H1 (cell line): Measurements from ENCODE around the gene COX19. TPM values are rescaled to one million over a fixed set of nuclear protein-coding genes. Genes with fewer than 3 reads are reported as not detected.

Experiments
- BACH1 ChIP-seq: IDR thresholded peaks from 2 replicates; pipeline ENCODE4 v1.6.1; 2012; ENCODE audit warnings: low read length, improper control_type of control experiment
- CHD1 ChIP-seq: IDR thresholded peaks from 2 replicates; pipeline ENCODE4 v1.6.1; 2012; ENCODE audit warnings: low read depth, low read length, improper control_type of control experiment
- CHD7 ChIP-seq: fragments of 300-600 bp; sonication (generic); IDR thresholded peaks from 2 replicates; pipeline ENCODE4 v1.7.1; 2012; ENCODE audit warnings: low read length, moderate library complexity, mild to moderate bottlenecking, inconsistent platforms; ENCODE audit not compliant: insufficient replicate concordance
- EP300 ChIP-seq, 2 experiments: IDR thresholded peaks; 1 replicate in 1 of 2; 2 replicates in 1 of 2; pipeline ENCODE4 v1.6.1; 2011 to 2012; ENCODE audit warnings: low read depth in 2 of 2, low read length in 2 of 2, mild to moderate bottlenecking in 2 of 2, borderline replicate concordance in 1 of 2, inconsistent platforms in 1 of 2, moderate library complexity in 1 of 2
- GABPA ChIP-seq: IDR thresholded peaks from 2 replicates; pipeline ENCODE4 v1.6.1; 2011; ENCODE audit warnings: mild to moderate bottlenecking, low read length, moderate library complexity, borderline replicate concordance; ENCODE audit not compliant: insufficient read depth
- MAFK ChIP-seq: IDR thresholded peaks from 2 replicates; pipeline ENCODE4 v1.6.1; 2012; ENCODE audit warnings: low read depth, mild to moderate bottlenecking, improper control_type of control experiment, low read length
- RAD21 ChIP-seq, 2 experiments: IDR thresholded peaks in 1 of 2; conservative IDR thresholded peaks in 1 of 2; 2 replicates each; pipeline ENCODE4 v1.6.1; 2011; ENCODE audit warnings: low read depth in 2 of 2, low read length in 2 of 2, improper control_type of control experiment in 1 of 2, inconsistent platforms in 1 of 2, mild to moderate bottlenecking in 1 of 2, moderate library complexity in 1 of 2
- RFX5 ChIP-seq: IDR thresholded peaks from 2 replicates; pipeline ENCODE4 v1.6.1; 2011; ENCODE audit warnings: low read depth, low read length, improper control_type of control experiment, borderline replicate concordance
- SUZ12 ChIP-seq: fragments of 200-600 bp; sonication (generic); IDR thresholded peaks from 2 replicates; pipeline ENCODE4 v1.6.1; 2012; ENCODE audit warnings: mild to moderate bottlenecking, inconsistent platforms, low read length, moderate library complexity, mixed read lengths
- TBP ChIP-seq: IDR thresholded peaks from 2 replicates; pipeline ENCODE4 v1.6.1; 2011; ENCODE audit warnings: low read depth, low read length, improper control_type of control experiment
- TEAD4 ChIP-seq: IDR thresholded peaks from 2 replicates; pipeline ENCODE4 v1.6.1; 2012; ENCODE audit warnings: low read depth, low read length, inconsistent platforms, mixed read lengths
- ZNF274 ChIP-seq: IDR thresholded peaks from 2 replicates; pipeline ENCODE4 v1.7.0; 2012; ENCODE audit warnings: low read length, borderline replicate concordance; ENCODE audit errors: extremely low read depth
- polyA plus RNA-seq, 7 experiments: library from polyadenylated mRNA; depleted of rRNA in 3 of 7; stranded (reverse) in 5 of 7; unstranded in 2 of 7; fragments of >200 nt in 5 of 7; fragments of 200-250 nt in 2 of 7; gene quantifications; 1 replicate in 5 of 7; 2 replicates in 1 of 7; 4 replicates in 1 of 7; pipeline versions ENCODE4 v1.2.1 to v1.2.3, GENCODE V29; 2011 to 2013; ENCODE audit warnings: missing spikeins in 2 of 7, mixed read lengths in 2 of 7
- total RNA-seq: library from RNA; stranded (reverse); fragmentation: NEBNext Ultra II Directional; extraction: Animal tissue kit (Norgen Biotek cat#: 25700); gene quantifications from 2 replicates; pipeline ENCODE4 v1.2.1, GENCODE V29; 2021

Gene COX19
- total and polyA plus RNA-seq, 2 of the 8 experiments (the other 6 are each of a cell fraction or from before 2014, with no cell fraction given), result 3.9 to 7.9 TPM

GRCh38 chr7:959271-959670 lies 16.1 kb downstream of the COX19 start (continued):
- TF ChIP-seq CHD7 (no peak), BACH1 (no peak), SUZ12 (no peak), TBP (no peak), CHD1 (no peak), RAD21 (IDR thresholded peaks at IDR 0.05 in 1 of 2, conservative IDR thresholded peaks at IDR 0.05 in 1 of 2; ENCODE audit: low read depth in 2 of 2, low read length in 2 of 2) (no peak), MAFK (no peak), RFX5 (no peak), ZNF274 (no peak), TEAD4 (no peak), GABPA (no peak), EP300 (IDR thresholded peaks at IDR 0.05; ENCODE audit: borderline replicate concordance in 1 of 2, low read depth in 2 of 2, low read length in 2 of 2) (no peak)
